GM20000 (cell line): ENCODE data around the gene TRIM66.
"Not testable (repeated sequence)": the region's sequence is repeated elsewhere in the genome, so short reads cannot be mapped to it uniquely, and the experiment has no call there.

Source experiments
- DNase-seq: peaks from one replicate; pipeline ENCODE4 v3.0.0; 2012; ENCODE audit warnings: low spot score
- TF ChIP-seq, protein P1 (sequence below): IDR thresholded peaks from 2 replicates; pipeline ENCODE4 v1.5.1; 2012; ENCODE audit warnings: mild to moderate bottlenecking, control low read depth; ENCODE audit errors: extremely low read depth, missing control alignments

TRIM66 gene

DNA sequence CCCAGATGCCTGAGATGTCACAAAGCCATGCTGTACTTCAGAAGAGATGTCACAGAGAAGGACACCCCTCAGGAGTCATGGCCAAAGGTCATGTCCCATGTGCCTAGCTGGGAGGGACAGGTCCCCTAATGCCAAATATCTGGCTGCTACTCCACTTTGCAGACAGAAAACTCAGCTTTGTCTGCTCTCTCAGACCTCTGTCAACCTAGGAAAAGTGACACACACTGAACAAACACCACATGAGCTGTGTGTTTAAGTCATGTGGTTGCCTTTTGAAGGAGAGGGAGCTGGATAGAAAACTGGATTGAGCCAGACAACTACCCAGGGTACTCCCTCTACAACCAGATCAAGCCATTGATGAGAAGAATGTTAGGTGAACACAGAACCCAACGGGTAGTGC lies 3.5 kb downstream of the TRIM66 start:
- no peak for DNase-seq

DNA sequence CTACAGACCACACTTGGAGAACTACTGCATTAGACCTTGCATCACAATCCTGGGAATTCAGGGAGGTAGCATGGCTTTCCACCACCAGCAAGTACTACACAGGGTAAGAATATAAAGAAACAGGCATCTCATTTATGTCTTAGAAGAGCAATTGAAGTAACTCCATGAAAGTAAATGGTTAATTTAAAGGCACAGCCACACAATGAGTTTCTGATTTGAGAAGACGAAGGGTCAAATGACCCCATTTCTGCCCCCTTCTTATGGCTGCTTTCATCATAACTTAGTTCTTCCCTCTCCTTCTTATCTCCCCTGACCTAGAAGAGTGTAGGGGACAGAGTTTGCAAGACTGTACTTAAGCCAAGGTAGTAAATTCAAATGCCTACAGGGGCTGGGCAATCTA lies 6.0 kb downstream of the TRIM66 start:
- TF ChIP-seq, protein P1, sequence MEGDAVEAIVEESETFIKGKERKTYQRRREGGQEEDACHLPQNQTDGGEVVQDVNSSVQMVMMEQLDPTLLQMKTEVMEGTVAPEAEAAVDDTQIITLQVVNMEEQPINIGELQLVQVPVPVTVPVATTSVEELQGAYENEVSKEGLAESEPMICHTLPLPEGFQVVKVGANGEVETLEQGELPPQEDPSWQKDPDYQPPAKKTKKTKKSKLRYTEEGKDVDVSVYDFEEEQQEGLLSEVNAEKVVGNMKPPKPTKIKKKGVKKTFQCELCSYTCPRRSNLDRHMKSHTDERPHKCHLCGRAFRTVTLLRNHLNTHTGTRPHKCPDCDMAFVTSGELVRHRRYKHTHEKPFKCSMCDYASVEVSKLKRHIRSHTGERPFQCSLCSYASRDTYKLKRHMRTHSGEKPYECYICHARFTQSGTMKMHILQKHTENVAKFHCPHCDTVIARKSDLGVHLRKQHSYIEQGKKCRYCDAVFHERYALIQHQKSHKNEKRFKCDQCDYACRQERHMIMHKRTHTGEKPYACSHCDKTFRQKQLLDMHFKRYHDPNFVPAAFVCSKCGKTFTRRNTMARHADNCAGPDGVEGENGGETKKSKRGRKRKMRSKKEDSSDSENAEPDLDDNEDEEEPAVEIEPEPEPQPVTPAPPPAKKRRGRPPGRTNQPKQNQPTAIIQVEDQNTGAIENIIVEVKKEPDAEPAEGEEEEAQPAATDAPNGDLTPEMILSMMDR = no peak
- DNase-seq = no peak

More for the DNA sequence above, 3.5 kb downstream of the TRIM66 start:
- TF ChIP-seq, protein P1 = no peak

DNA sequence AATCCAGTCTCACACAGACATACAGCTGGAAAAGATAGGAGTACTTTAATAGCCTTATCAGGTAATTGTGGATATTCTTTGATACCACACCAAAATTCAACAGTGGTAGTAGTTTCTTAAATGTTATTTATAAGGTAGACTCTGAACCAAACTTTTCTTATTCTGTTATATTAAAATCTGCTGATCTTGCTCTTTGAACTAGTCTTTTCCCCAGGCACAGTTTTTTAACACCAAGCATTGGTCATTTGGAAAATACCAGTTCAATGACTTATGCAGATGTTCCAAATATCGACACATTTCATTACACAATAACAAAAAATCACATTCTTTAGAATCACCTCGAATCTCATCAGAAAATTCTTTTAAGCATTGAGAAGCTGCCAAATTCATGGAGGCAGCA lies 7.6 kb downstream of the TRIM66 start:
- TF ChIP-seq, protein P1 = no peak

DNA sequence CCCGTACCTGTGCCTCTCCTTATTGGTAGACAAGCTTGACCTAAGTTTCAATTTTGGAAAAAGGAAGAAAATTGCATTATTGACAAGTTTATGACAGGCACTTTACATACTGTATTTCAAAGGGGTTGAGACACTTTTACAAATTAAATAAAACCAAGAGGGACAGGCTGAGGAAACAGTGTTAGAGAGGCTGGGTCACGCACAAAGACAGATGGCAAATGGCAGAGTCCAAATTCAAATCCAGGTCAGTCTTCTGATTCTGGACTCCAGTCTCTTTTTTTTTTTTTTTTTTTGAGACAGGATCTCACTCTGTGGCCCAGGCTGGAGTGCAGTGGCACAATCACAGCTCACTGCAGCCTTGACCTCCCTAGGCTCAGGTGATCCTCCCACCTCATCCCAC lies 10.1 kb downstream of the TRIM66 start:
- no peak for DNase-seq
- TF ChIP-seq, protein P1 = no peak

More for the DNA sequence above, 7.6 kb downstream of the TRIM66 start:
- no peak for DNase-seq

DNA sequence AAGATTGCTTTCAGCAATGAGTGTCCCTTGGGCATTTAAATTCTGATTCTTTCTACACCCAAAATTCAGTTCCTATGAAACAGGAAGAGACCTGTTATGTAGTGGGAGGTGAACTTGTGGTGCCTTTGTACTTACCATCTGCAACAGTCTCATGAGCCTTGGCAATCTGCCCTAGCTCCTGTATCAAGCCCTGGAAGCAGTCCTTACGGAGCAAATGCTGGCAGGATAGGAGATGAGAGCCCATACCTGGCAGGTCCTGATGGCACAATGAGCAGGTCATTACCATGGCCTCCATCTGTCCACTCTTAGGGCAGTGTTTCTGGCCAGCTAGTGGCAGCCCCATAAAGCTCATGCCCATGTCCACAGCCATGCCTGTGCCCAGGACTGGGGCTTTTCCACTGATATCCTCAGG lies 10.8 kb downstream of the TRIM66 start:
- no peak for DNase-seq
- TF ChIP-seq, protein P1 = no peak

DNA sequence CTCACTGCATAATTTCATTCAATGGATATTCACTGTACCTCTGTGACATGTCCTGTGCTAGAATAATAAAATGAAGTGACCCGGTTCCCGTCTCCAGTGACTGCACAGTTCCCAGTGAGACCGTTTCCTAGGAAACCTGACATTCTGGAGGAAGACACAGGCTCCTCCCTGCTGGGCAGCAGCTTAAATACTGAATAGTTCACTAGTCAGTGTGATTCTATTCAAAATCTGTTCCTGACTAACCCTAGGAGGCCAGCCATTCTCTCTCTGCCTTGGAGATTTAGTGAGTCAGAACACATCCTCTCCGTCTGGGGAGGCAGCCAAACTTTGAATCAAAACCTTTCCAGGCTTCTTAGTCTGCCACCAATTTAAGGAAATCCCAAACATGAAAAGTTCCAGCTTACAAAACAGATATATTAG lies 11.3 kb downstream of the TRIM66 start:
- TF ChIP-seq, protein P1 = no peak
- no peak for DNase-seq

DNA sequence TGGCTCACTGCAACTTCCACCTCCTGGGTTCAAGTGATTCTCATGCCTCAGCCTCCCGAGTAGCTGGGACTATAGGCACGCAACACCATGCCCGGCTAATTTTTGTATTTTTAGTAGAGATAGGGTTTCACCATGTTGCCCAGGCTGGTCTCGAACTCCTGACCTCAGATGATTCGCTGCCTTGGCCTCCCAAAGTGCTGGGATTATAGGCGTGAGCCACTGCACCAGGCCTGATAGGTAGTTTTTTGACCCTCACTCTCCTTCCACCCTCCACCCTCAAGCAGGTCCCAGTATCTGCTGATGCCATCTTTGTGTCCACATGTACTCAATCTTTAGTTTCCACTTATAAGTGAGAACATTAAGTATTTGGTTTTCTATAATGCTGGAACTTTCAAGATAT lies 12.4 kb downstream of the TRIM66 start:
- DNase-seq = not testable (repeated sequence)

DNA sequence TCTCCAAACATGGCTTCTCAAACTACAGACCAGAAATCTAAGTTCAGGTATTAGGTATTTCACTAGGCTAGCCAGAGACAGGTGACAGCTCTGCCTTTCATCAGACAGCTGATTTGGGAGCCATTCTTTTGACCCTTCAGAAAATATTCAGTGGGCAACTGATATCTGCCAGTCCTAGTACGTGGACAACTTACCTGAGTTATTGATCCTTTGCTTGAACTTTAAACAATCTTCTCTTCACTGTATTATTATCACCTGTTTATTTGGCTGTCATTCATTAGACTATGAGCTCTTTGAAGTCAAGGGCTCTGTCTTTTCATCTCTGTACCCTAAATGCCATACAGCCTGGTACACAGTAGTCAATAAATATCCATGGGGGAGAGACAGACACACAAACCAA lies 17.2 kb downstream of the TRIM66 start:
- DNase-seq = no peak
- TF ChIP-seq, protein P1 = no peak
